Measurements from ENCODE around the gene ZPR1. TPM values are rescaled to one million over a fixed set of nuclear protein-coding genes. Genes with fewer than 3 reads are reported as not detected.
A peak's percentile ranks its signal among the peaks of the same experiment; 100 is the strongest.

ZPR1 gene
- total and polyA plus RNA-seq, 8 donors: 10.8 to 35.5 (median 21.0) TPM

GRCh38 chr11:116822575-116822974 lies 34.8 kb upstream of the ZPR1 start:
- DNase-seq: no peak
- intact Hi-C loops (cut with DNase I): no loop called here
- no peak for TF ChIP-seq CTCF (IDR thresholded peaks at IDR 0.05)
- no peak overlapping the region for H3K4me3 ChIP-seq
- no peaks in the 10 kb centered on the region for H3K4me1 ChIP-seq
- no peak for FAIRE-seq
- no peak for ATAC-seq
- no peaks in the 10 kb centered on the region for H3K9me3 ChIP-seq
- no peaks in the 10 kb centered on the region for H3K36me3 ChIP-seq
- no peak overlapping the region for H3K27ac ChIP-seq
- WGBS, 2 donors: 76 to 78% methylated on average over 5 of the region's 5 CpGs
- no peaks in the 10 kb centered on the region for H3K27me3 ChIP-seq

GRCh38 chr11:116821050-116821918 lies 33.5 kb upstream of the ZPR1 start:
- Histone ChIP-seq H3K36me3 (no peaks in the 10 kb centered on the region), H3K27ac (no peak overlapping the region), H3K27me3 (no peaks in the 10 kb centered on the region), H3K4me3 (no peak overlapping the region), H3K4me1 (no peaks in the 10 kb centered on the region), H3K9me3 (no peaks in the 10 kb centered on the region)
- ATAC-seq: no peak
- WGBS, 2 donors: 93 to 94% methylated on average over 51 of the region's 51 CpGs
- peak in 1 of 6 donors; percentile 53 for DNase-seq
- no peak for FAIRE-seq
- TF ChIP-seq CTCF (IDR thresholded peaks at IDR 0.05): no peak
- intact Hi-C loops (cut with DNase I): no loop called here

GRCh38 chr11:116819049-116819448 lies 31.2 kb upstream of the ZPR1 start:
- Histone ChIP-seq H3K4me3 (no peak overlapping the region), H3K9me3 (no peaks in the 10 kb centered on the region), H3K27ac (no peak overlapping the region), H3K4me1 (no peaks in the 10 kb centered on the region), H3K36me3 (no peaks in the 10 kb centered on the region), H3K27me3 (no peaks in the 10 kb centered on the region)
- DNase-seq: no peak
- intact Hi-C loops (cut with DNase I): no loop called here
- WGBS, 2 donors: 86 to 88% methylated on average over 9 of the region's 9 CpGs
- no peak for TF ChIP-seq CTCF (IDR thresholded peaks at IDR 0.05)
- no peak for FAIRE-seq
- no peak for ATAC-seq

- no peaks in the 10 kb centered on the region for H3K27me3 ChIP-seq
- H3K4me3 ChIP-seq: no peak overlapping the region
- WGBS, 2 donors: 92 to 95% methylated on average over 6 of the region's 6 CpGs
- FAIRE-seq (no peak), DNase-seq (no peak), ATAC-seq (no peak)
- intact Hi-C loops (cut with DNase I): no loop called here
- TF ChIP-seq CTCF (IDR thresholded peaks at IDR 0.05): no peak
- H3K36me3 ChIP-seq: no peaks in the 10 kb centered on the region
- no peaks in the 10 kb centered on the region for H3K9me3 ChIP-seq
- no peak overlapping the region for H3K27ac ChIP-seq
- H3K4me1 ChIP-seq: peaks cover 0 to 12% (median 7%) of the 10 kb centered on the region in 3 donors
These were observed 26.7 kb upstream of the ZPR1 start for GRCh38 chr11:116814502-116814901.

All from pancreas (tissue), 10 donors.